ENCODE results near the gene CRYGB. TPM values are rescaled to one million over a fixed set of nuclear protein-coding genes. Genes with fewer than 3 reads are reported as not detected.
A peak's percentile ranks its signal among the peaks of the same experiment; 100 is the strongest.
"Not testable (repeated sequence)": the region's sequence is repeated elsewhere in the genome, so short reads cannot be mapped to it uniquely, and the experiment has no call there.

Gene CRYGB
- total and polyA plus RNA-seq, 7 experiments from 2014 or later = not detected

GRCh38 chr2:208130712-208131110, 15.2 kb downstream of the CRYGB start:
- CTCF ChIA-PET = no interaction called here
- POLR2A ChIA-PET = interaction anchor here (0.6 kb wide), 1 partner anchor 129 kb away, joined by 4 read pairs; no protein-coding TSS in a partner anchor
- Histone ChIP-seq H3K4me3 (ENCODE audit: low read length) (no peak overlapping the region), H3K9me3 (ENCODE audit: control insufficient read depth in 2 of 3, low read length in 3 of 3) (no peaks in the 10 kb centered on the region), H3K36me3 (ENCODE audit: control insufficient read depth in 2 of 3, insufficient read depth in 3 of 3, low read length in 3 of 3) (no peaks in the 10 kb centered on the region), H3K27ac (ENCODE audit: low read depth, low read length) (no peak overlapping the region), H3K27me3 (ENCODE audit: control insufficient read depth in 2 of 2, insufficient read depth in 2 of 2, low read length in 2 of 2) (no peaks in the 10 kb centered on the region), H3K4me1 (ENCODE audit: control insufficient read depth in 2 of 2, insufficient read depth in 2 of 2, low read length in 2 of 2) (peaks cover 0 to 4% of the 10 kb centered on the region in 2 donors)
- H3K36me3 Mint-ChIP-seq = no peaks in the 10 kb centered on the region
- peaks cover 0 to 7% (median 0%) of the 10 kb centered on the region in 7 donors for H3K4me1 Mint-ChIP-seq
- intact Hi-C loops (cut with micrococcal nuclease) = no loop called here
- ATAC-seq (no peak), DNase-seq (no peak)
- peaks cover 7 to 22% (median 16%) of the 10 kb centered on the region in 5 donors for H3K27me3 Mint-ChIP-seq
- no peak overlapping the region for H3K4me3 Mint-ChIP-seq
- H3K27ac Mint-ChIP-seq = no peak overlapping the region
- H3K9me3 Mint-ChIP-seq = peaks cover 0 to 5% (median 0%) of the 10 kb centered on the region in 11 donors

DNA sequence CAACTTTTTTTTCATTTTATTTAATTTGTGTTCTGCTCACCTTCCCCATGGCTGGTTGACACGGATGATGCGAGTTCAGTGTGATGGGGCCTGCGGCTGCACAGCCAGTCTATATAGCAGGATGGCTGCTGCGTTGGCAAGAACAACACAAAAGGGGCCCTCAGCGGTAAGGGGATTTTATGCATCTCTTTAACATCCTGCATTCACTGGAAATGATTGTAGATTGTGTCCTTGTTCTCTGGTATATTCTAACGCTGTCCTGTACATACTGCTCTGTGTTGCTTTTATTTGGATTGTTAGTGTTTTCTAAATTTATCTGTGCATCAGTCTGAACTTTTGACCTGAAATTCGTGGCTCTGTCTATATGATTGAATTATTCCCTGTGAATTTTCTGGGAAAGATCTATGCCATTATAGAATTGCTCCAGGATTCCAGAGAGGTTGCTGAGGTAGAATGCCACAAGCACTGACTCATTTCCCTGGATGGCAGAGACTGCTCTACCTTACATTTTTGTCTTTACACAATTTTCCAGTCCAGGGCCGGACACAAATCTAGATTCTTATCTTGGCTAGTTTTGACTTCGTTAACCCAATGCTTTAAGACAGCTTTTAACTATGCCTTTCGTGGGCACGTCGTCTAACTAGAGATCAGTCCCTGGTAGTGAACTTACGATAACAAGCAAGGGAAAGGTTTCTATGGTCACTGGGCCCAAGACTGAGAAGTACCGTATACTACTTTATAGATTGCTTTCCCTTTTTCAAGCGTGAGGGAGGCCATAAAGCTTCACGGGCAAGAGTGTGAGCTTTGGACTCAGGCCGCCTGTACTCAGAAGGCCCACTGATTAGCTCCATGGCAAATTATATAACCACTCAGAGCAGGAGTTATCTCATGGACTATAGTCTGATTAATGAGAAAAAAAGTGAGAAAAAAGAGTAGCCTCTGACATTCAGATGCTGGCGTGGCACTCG, 15.9 kb downstream of the CRYGB start, which contains the start of gene CRYGC:
CRYGC (minus strand) TSS at position 85 of the 968 bp plus-strand sequence; CDS start at position 49, 36 bp downstream.
- Histone ChIP-seq H3K9me3 (ENCODE audit: control insufficient read depth in 2 of 3, low read length in 3 of 3) (no peaks in the 10 kb centered on the region), H3K36me3 (ENCODE audit: control insufficient read depth in 2 of 3, insufficient read depth in 3 of 3, low read length in 3 of 3) (no peaks in the 10 kb centered on the region), H3K27me3 (ENCODE audit: control insufficient read depth in 2 of 2, insufficient read depth in 2 of 2, low read length in 2 of 2) (no peaks in the 10 kb centered on the region), H3K4me3 (ENCODE audit: low read length) (no peak within 1 kb of the TSS), H3K27ac (ENCODE audit: low read depth, low read length) (no peak within 1 kb of the TSS), H3K4me1 (ENCODE audit: control insufficient read depth in 2 of 2, insufficient read depth in 2 of 2, low read length in 2 of 2) (no peaks in the 10 kb centered on the region)
- Mint-ChIP-seq H3K36me3 (no peaks in the 10 kb centered on the region), H3K27ac (no peak within 1 kb of the TSS), H3K27me3 (peaks cover 12 to 29% (median 23%) of the 10 kb centered on the region in 5 donors), H3K4me1 (peaks cover 0 to 4% (median under 1%) of the 10 kb centered on the region in 7 donors), H3K4me3 (no peak within 1 kb of the TSS), H3K9me3 (peaks cover 0 to 5% (median 0%) of the 10 kb centered on the region in 11 donors)
- DNase-seq = no peak
- CTCF ChIA-PET = no interaction called here
- intact Hi-C loops (cut with micrococcal nuclease) = no loop called here
- ATAC-seq = no peak
- POLR2A ChIA-PET = no interaction called here

DNA sequence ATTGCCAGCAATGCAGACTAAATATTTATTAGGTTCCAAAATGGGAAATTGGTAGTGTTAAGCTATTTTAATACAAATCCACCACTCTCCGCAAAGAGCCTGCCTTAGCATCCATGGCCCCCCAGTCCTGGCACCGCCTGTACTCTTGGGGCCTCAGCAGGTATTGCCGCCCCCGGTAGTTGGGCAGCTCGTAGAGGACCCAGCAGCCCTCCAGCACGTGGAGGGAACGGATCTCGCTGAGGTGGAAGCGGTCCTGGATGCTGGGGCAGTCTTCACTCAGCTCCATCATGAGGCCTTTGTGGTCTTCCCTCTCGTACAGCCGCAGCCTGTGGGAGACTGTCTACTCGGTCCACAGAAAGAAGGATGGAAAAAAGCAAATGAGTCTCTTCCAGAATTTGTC, 17.8 kb downstream of the CRYGB start:
- no peaks in the 10 kb centered on the region for H3K9me3 ChIP-seq (ENCODE audit: control insufficient read depth in 2 of 3, low read length in 3 of 3)
- H3K36me3 Mint-ChIP-seq = no peaks in the 10 kb centered on the region
- no peak overlapping the region for H3K27ac Mint-ChIP-seq

GRCh38 chr2:208127090-208127489, 18.9 kb downstream of the CRYGB start:
- H3K4me1 ChIP-seq (ENCODE audit: control insufficient read depth in 2 of 2, insufficient read depth in 2 of 2, low read length in 2 of 2) = no peaks in the 10 kb centered on the region
- no peaks in the 10 kb centered on the region for H3K27me3 ChIP-seq (ENCODE audit: control insufficient read depth in 2 of 2, insufficient read depth in 2 of 2, low read length in 2 of 2)
- H3K27ac ChIP-seq (ENCODE audit: low read depth, low read length) = no peak overlapping the region
- ChIA-PET CTCF (interaction anchor here (0.6 to 0.7 kb wide), 2 partner anchors 16 to 151 kb away, joined by 3 read pairs; no protein-coding TSS in a partner anchor), POLR2A (no interaction called here)
- Mint-ChIP-seq H3K9me3 (peaks cover 0 to 5% (median 0%) of the 10 kb centered on the region in 11 donors), H3K4me3 (no peak overlapping the region), H3K4me1 (peaks cover 4 to 15% (median 10%) of the 10 kb centered on the region in 7 donors), H3K27me3 (peaks cover 16 to 40% (median 33%) of the 10 kb centered on the region in 5 donors), H3K27ac (no peak overlapping the region), H3K36me3 (no peaks in the 10 kb centered on the region)
- DNase-seq (no peak), ATAC-seq (no peak)
- intact Hi-C loops (cut with micrococcal nuclease) = no loop called here
- no peaks in the 10 kb centered on the region for H3K9me3 ChIP-seq (ENCODE audit: control insufficient read depth in 2 of 3, low read length in 3 of 3)
- H3K36me3 ChIP-seq (ENCODE audit: control insufficient read depth in 2 of 3, insufficient read depth in 3 of 3, low read length in 3 of 3) = no peaks in the 10 kb centered on the region
- no peak overlapping the region for H3K4me3 ChIP-seq (ENCODE audit: low read length)

More for the DNA sequence above, 17.8 kb downstream of the CRYGB start:
- Mint-ChIP-seq H3K4me1 (peaks cover 4 to 15% (median 10%) of the 10 kb centered on the region in 7 donors), H3K27me3 (peaks cover 21 to 44% (median 36%) of the 10 kb centered on the region in 5 donors), H3K9me3 (peaks cover 0 to 5% (median 0%) of the 10 kb centered on the region in 11 donors), H3K4me3 (no peak overlapping the region)
- no peaks in the 10 kb centered on the region for H3K36me3 ChIP-seq (ENCODE audit: control insufficient read depth in 2 of 3, insufficient read depth in 3 of 3, low read length in 3 of 3)
- H3K4me3 ChIP-seq (ENCODE audit: low read length) = no peak overlapping the region
- no peak for ATAC-seq
- ChIA-PET CTCF (no interaction called here), POLR2A (no interaction called here)
- H3K4me1 ChIP-seq (ENCODE audit: control insufficient read depth in 2 of 2, insufficient read depth in 2 of 2, low read length in 2 of 2) = no peaks in the 10 kb centered on the region
- H3K27me3 ChIP-seq (ENCODE audit: control insufficient read depth in 2 of 2, insufficient read depth in 2 of 2, low read length in 2 of 2) = no peaks in the 10 kb centered on the region
- no peak overlapping the region for H3K27ac ChIP-seq (ENCODE audit: low read depth, low read length)
- intact Hi-C loops (cut with micrococcal nuclease) = no loop called here
- no peak for DNase-seq

- H3K27ac ChIP-seq (ENCODE audit: low read depth, low read length) = no peak overlapping the region
- DNase-seq (no peak), ATAC-seq (no peak)
- intact Hi-C loops (cut with micrococcal nuclease) = no loop called here
- Mint-ChIP-seq H3K36me3 (no peaks in the 10 kb centered on the region), H3K4me3 (peak overlapping the region in 1 of 10 donors; percentile 37), H3K9me3 (peaks cover 0 to 5% (median 0%) of the 10 kb centered on the region in 11 donors), H3K4me1 (peaks cover 4 to 15% (median 10%) of the 10 kb centered on the region in 7 donors), H3K27ac (no peak overlapping the region), H3K27me3 (peaks cover 16 to 45% (median 39%) of the 10 kb centered on the region in 5 donors)
- ChIA-PET CTCF (no interaction called here), POLR2A (no interaction called here)
- H3K4me3 ChIP-seq (ENCODE audit: low read length) = no peak overlapping the region
- no peaks in the 10 kb centered on the region for H3K4me1 ChIP-seq (ENCODE audit: control insufficient read depth in 2 of 2, insufficient read depth in 2 of 2, low read length in 2 of 2)
- H3K27me3 ChIP-seq (ENCODE audit: control insufficient read depth in 2 of 2, insufficient read depth in 2 of 2, low read length in 2 of 2) = no peaks in the 10 kb centered on the region
- no peaks in the 10 kb centered on the region for H3K9me3 ChIP-seq (ENCODE audit: control insufficient read depth in 2 of 3, low read length in 3 of 3)
- H3K36me3 ChIP-seq (ENCODE audit: control insufficient read depth in 2 of 3, insufficient read depth in 3 of 3, low read length in 3 of 3) = no peaks in the 10 kb centered on the region
These were observed 20.7 kb downstream of the CRYGB start for GRCh38 chr2:208125251-208125650.

DNA sequence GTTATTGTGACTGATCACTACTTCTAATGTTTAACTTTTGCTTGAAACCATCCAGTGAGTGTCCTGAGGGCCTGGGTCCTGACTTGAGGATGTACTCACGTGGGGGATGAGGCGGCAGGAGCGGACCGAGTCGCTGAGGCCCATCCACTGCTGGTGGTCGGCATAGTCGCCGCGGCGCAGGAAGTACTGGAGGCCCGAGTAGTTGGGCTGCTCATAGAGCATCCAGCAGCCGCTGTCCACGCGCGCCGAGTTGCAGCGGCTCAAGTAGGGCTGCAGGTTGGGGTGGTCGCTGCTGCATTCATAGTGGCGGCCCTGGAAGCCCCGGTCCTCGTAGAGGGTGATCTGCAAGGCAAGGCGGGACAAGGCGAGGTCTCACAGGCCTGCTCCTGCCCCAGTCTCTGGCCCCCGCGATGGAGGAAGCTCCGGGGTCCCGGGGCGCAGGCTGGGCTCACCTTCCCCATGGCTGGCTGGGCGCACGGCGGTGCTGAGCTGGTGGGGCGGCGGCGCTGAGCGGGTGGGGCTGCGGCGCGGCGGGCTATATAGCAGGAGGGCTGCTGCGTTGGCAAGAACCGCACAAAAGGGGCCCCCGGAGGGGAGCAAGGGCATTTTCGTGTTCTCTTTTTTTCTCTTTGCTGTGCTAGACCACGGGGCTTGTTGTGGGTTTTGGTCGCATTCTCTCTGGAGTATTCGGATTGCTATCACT, 21.8 kb downstream of the CRYGB start, which contains the start of gene CRYGD:
CRYGD (minus strand) TSS at position 512 of the 703 bp plus-strand sequence; CDS start at position 461, 51 bp downstream.
- H3K4me3 ChIP-seq (ENCODE audit: low read length); H3K9me3 ChIP-seq (ENCODE audit: control insufficient read depth in 2 of 3, low read length in 3 of 3); POLR2A ChIA-PET; intact Hi-C loops (cut with micrococcal nuclease); H3K27ac Mint-ChIP-seq; H3K27me3 ChIP-seq (ENCODE audit: control insufficient read depth in 2 of 2, insufficient read depth in 2 of 2, low read length in 2 of 2); CTCF ChIA-PET; H3K9me3 Mint-ChIP-seq; H3K4me1 ChIP-seq (ENCODE audit: control insufficient read depth in 2 of 2, insufficient read depth in 2 of 2, low read length in 2 of 2); H3K36me3 ChIP-seq (ENCODE audit: control insufficient read depth in 2 of 3, insufficient read depth in 3 of 3, low read length in 3 of 3); H3K27ac ChIP-seq (ENCODE audit: low read depth, low read length); H3K36me3 Mint-ChIP-seq: not testable (repeated sequence)
- Mint-ChIP-seq H3K27me3 (peaks cover 16 to 47% (median 38%) of the 10 kb centered on the region in 5 donors), H3K4me3 (peak within 1 kb of the TSS; percentile 21 to 71 (median 45)), H3K4me1 (peaks cover 4 to 15% (median 10%) of the 10 kb centered on the region in 7 donors)
- peak; percentile 44 for ATAC-seq
- DNase-seq = peak in 1 of 9 donors; percentile 22
